ENCODE measurements around the gene KIF25.
"Not testable (repeated sequence)": the region's sequence is repeated elsewhere in the genome, so short reads cannot be mapped to it uniquely, and the experiment has no call there.

GRCh38 chr6:167976116-167976657, 21.3 kb upstream of the KIF25 start:
- TF ChIP-seq, protein P1, sequence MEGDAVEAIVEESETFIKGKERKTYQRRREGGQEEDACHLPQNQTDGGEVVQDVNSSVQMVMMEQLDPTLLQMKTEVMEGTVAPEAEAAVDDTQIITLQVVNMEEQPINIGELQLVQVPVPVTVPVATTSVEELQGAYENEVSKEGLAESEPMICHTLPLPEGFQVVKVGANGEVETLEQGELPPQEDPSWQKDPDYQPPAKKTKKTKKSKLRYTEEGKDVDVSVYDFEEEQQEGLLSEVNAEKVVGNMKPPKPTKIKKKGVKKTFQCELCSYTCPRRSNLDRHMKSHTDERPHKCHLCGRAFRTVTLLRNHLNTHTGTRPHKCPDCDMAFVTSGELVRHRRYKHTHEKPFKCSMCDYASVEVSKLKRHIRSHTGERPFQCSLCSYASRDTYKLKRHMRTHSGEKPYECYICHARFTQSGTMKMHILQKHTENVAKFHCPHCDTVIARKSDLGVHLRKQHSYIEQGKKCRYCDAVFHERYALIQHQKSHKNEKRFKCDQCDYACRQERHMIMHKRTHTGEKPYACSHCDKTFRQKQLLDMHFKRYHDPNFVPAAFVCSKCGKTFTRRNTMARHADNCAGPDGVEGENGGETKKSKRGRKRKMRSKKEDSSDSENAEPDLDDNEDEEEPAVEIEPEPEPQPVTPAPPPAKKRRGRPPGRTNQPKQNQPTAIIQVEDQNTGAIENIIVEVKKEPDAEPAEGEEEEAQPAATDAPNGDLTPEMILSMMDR (IDR thresholded peaks at IDR 0.05) = not testable (repeated sequence)
- TF ChIP-seq POLR2A (IDR thresholded peaks at IDR 0.05) = not testable (repeated sequence)

Data from uterus (tissue), 2 donors.